Activated effector memory CD4-positive, alpha-beta T cell treated with Interleukin-2 at 50 U/mL for 16 hours (primary cell): ENCODE results near the gene DGKK.

Experiments used
- DNase-seq: peaks from one replicate; pipeline ENCODE4 v3.0.0-alpha.2; 2020

The DGKK gene, protein sequence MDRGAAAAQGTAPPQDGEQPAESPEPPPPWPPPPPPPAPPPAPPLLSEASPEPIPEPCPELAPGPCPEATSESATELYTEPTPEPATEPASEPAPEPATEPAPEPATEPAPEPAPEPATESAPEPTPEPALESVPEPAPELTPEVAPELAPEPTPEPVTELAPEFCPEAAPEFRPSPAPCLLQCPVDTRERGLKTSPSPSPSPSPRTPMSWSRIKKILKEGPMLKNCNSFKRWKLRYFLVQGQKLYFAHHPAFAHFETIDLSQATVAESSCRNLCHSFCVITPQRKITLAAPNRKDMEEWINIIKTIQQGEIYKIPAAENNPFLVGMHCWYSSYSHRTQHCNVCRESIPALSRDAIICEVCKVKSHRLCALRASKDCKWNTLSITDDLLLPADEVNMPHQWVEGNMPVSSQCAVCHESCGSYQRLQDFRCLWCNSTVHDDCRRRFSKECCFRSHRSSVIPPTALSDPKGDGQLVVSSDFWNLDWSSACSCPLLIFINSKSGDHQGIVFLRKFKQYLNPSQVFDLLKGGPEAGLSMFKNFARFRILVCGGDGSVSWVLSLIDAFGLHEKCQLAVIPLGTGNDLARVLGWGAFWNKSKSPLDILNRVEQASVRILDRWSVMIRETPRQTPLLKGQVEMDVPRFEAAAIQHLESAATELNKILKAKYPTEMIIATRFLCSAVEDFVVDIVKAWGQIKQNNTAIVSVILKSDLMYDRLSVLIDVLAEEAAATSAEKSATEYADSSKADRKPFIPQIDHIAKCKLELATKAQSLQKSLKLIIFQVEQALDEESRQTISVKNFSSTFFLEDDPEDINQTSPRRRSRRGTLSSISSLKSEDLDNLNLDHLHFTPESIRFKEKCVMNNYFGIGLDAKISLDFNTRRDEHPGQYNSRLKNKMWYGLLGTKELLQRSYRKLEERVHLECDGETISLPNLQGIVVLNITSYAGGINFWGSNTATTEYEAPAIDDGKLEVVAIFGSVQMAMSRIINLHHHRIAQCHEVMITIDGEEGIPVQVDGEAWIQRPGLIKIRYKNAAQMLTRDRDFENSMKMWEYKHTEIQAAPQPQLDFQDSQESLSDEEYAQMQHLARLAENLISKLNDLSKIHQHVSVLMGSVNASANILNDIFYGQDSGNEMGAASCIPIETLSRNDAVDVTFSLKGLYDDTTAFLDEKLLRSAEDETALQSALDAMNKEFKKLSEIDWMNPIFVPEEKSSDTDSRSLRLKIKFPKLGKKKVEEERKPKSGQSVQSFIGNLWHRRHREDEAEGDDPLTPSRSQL

DNA sequence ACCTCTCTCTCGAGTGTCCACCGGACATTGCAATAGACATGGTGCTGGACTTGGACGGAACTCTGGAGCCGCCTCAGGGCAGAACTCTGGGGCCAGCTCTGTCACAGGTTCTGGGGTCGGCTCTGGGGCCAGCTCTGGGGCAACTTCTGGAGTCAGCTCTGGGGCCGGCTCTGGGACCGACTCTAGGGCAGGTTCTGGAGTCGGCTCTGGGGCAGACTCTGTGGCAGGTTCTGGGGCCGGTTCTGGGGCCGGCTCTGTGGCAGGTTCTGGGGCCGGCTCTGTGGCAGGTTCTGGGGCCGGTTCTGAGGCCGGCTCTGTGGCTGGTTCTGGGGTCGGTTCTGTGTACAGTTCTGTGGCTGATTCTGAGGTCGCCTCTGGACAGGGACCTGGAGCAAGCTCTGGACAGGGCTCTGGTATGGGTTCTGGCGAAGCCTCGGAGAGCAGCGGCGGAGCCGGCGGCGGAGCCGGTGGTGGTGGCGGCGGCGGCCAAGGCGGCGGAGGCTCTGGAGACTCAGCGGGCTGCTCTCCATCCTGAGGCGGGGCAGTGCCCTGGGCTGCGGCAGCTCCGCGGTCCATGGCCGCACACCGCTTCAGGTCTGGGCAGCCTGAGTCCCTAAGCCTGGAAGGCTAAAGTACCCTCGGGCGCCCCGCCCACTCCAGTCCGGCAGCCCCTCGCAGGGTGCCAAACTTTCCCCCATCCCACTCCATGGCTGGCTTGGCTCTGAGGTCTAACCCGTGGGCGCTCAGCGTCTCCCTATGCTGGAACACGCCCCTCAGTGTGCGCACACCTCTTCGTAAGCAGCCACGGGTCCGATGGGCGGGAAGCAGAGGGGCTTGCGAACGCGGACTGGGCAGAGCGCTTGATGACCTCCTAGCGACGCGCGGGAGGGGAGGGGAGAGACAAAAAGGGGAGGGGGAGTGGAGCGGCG, at the start of gene DGKK:
TSS of gene DGKK (minus strand) at position 723 of the 929 bp plus-strand sequence. CDS start at position 576, 147 bp downstream.
- no peak for DNase-seq

GRCh38 chrX:50514811-50515210, 44.2 kb upstream of the DGKK start:
- DNase-seq = no peak

GRCh38 chrX:50497114-50497513, 26.5 kb upstream of the DGKK start:
- no peak for DNase-seq

- DNase-seq = no peak
Measured at GRCh38 chrX:50495616-50496015, 25.0 kb upstream of the DGKK start.

- DNase-seq = no peak
Measured at GRCh38 chrX:50492720-50493119, 22.1 kb upstream of the DGKK start.

GRCh38 chrX:50484662-50485061, 14.0 kb upstream of the DGKK start:
- no peak for DNase-seq

DNA sequence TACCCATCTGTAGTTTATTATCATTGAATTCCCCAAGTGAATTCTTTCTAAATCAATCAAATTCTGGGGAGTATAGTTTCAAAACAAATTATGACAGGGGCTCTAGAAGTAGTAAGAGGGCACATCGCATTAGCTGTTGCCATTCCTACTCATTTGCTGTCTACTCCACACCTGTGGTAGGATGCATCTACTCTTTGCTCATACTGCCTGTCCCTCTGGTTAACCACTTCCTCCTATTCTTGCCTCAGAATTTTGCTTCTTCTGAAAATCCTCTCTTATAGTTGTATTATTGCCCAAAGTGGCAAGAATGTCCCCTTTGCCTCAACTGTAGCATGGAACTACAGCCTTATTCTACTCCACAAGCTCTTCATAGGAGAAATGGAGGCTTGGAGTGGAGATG, 12.7 kb upstream of the DGKK start:
- DNase-seq = no peak

DNA sequence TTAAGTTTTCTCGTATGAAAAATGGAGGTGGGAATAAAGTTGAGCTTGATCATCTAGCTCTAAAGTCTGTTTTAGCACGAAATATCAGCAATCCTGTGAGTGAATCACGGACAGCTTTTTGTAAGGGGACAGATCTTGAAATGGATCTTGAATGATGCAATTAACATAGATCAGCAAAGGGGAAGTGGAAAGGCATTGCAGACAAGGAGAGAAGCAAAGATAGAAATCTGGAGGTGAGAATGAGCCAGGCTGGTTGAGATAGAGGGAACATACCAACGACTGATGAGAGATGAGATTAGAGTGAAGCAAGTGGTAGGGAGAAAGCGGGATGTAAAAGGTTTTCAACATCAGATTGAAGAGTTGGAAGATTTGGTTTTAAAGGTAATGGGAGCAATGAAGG, 4.6 kb upstream of the DGKK start:
- DNase-seq = no peak

- no peak for DNase-seq
Measured at GRCh38 chrX:50471390-50471789, 765 bp upstream of the DGKK start.

DNA sequence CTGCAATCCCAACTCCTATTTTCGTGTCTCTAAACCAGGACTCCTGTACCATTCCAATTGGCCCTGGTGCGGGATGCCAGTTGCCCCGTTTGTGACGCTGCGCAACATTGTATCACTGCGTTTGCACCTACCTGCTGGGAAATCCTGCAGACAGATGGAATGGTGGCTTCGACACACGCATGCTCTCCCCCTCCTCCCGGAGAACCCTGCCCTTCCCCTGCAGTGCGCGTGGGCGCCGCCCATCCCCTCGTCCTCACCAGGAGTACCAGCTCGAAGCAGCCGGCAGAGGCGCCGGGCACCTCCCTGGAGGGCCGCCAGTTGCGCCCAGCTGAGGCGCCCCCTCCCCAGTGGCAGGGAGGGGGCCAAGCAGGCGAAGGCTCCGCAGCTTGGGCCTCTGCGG, 1.4 kb downstream of the DGKK start:
- no peak for DNase-seq

DNA sequence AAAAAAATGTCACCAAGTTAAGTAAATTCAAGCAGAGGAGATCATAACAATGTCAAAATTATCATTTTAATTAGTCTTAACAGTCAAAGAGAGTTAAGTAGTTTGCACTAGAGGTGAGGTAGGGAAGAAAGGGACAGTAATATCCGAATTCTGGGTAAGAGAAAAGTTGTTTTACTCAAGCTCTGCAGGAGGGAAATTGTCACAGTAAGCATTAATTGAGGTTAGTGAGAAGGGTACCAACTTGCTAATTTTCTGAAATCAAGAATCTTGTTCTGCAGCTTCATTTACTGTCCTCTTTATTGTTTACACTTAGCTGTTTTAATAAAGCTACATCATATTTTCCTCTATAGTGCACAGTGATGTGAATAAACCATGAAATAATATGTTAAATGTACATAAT, 11.0 kb downstream of the DGKK start:
- DNase-seq = no peak

- no peak for DNase-seq
Measured at GRCh38 chrX:50458483-50458882, 12.1 kb downstream of the DGKK start.

GRCh38 chrX:50456712-50457484, 13.7 kb downstream of the DGKK start:
- no peak for DNase-seq

DNA sequence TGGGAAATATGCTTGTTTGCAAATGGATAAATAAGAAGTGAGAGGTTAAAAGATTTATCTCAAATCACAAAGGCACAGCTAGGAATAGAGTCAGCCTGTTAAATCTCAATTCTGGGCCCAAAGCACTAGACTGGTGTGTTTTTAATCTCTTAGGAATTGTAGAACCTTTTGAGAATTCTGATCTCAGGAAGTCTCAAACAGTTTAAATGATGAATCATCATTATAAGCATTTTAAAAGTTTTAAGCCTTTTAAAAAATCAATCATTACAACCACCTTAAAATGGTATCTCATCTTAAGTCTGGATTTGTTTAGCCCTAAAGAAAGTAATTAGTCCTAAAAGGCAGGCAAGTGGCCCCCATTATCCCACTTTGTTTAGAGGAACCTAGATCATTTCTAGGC, 17.8 kb downstream of the DGKK start:
- no peak for DNase-seq

DNA sequence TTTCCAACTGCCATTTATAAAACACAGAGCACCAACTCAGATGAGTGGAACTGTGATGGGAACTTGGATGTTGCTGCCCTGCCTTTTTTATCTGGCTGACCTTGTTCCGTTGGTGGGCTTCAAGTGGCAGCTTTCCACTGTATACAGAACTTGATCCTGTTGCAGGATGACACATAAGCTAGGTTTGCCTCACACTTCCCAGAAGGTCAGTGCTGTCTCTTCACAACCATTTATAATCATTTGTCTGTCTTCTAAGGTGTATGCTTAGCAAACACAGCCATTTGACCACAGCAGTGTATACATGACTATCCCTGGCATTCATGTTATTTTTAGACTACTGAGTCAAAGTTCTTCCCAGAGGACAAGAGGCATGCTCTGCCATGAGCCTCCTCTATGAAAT, 20.3 kb downstream of the DGKK start:
- DNase-seq = no peak

GRCh38 chrX:50448565-50448964, 22.1 kb downstream of the DGKK start:
- no peak for DNase-seq

DNA sequence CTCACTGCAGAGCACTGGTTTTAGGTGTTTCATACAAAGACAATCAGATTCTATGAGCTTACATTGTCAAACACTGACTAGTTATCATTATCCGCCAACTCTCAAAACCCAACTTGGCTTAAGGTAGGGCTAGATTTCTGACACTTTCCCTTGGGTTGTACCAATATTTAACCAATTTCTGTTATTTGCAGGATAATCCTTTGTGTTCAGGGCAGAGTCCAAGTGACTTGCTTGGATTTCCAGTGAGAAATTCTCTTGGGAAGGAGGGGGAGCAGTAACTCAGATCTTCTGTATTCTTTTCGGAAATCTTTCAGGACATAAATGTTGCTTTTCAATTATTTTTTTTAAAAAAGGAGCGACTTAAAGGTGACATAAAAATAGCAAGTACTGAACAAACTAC, 23.1 kb downstream of the DGKK start:
- DNase-seq = no peak

GRCh38 chrX:50442426-50443116, 28.1 kb downstream of the DGKK start:
- DNase-seq = no peak

DNA sequence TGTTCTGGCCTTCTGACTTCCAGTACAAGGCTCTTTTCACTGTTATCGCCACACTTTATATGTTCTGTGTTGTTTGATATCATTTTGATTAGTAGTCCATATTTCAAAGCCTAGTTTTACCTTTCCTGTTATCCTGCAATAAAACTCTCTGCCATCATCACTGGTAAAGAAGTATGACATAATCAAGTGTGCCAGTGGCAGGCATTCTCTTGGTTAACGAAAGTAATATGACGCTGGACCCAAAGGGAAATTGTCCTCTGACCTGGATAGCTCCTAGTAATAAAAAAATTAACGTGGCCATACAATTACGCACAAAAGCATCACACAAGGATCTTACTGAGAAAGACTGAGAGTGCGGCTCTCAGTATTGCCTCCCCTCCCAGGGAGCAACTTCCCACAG, 33.8 kb downstream of the DGKK start:
- DNase-seq = no peak

DNA sequence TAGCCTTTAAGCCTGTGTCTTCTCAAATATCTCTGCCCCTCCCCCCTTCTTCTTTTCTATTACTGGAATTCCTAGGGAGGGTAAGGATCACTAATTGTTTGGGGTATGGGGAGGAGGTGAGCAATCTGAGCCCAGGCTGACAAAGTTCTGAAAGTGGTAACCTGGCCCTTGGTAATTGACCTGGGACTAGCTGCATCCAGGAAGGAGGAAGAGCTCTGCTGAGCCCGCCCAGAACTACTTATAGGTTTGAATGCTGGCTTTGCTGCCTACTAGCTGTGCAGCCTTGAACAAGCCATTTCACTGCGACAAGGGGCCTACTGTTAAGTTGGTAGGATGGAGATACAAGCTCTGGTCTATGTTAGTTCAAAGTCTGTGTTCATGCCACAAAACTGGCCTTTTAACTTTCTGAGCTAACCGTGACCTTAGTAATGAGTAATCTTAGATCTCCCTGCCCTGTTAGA, 37.8 kb downstream of the DGKK start:
- no peak for DNase-seq

DNA sequence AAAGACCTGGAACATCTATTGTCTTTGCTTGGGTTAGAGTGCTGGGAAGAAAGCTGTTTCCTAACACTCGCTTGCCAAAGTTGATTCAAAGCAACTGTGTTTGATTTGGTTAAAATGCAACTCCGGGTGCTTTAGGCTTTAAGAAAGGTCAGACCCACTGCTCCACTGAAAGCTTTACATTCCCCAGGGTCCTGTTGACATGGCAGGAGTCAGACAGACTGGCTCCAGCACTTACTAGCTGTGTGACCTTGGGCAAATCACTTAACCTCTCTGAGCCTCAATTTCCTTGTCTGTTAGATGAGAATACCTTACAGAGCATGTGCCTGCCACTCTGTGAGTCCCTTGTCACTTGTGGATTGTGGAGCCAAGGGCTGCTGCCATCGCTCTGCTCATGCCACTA, 39.0 kb downstream of the DGKK start:
- no peak for DNase-seq
